Spleen (tissue), 11 donors: ENCODE data around the gene KCNK13. TPM values are rescaled to one million over a fixed set of nuclear protein-coding genes. Genes with fewer than 3 reads are reported as not detected.

ENCODE experiments used
- DNase-seq: peaks from one replicate; pipeline ENCODE4 v3.0.0-alpha.2; 2020
- H3K27ac ChIP-seq, 8 donors: fragments of 200-600 bp; sonication (generic) in 7 of 8; 1 replicate in 4 of 8; 2 replicates in 4 of 8; pipeline versions ENCODE4 v1.5.0 to v1.8.0; 2016 to 2021; ENCODE audit warnings: inconsistent platforms in 4 of 8, mild to moderate bottlenecking in 4 of 8, moderate library complexity in 1 of 8
- H3K27me3 ChIP-seq, 7 donors: fragments of 200-600 bp; sonication (generic) in 6 of 7; replicated peaks in 1 of 7; 1 replicate in 4 of 7; 2 replicates in 3 of 7; pipeline versions ENCODE4 v1.5.0 to v1.8.0; 2016 to 2021; ENCODE audit warnings: inconsistent platforms in 3 of 7, mild to moderate bottlenecking in 1 of 7
- H3K36me3 ChIP-seq, 6 donors: fragments of 200-600 bp; sonication (generic) in 5 of 6; 1 replicate in 4 of 6; 2 replicates in 2 of 6; pipeline versions ENCODE4 v1.5.0 to v1.8.0; 2016 to 2021; ENCODE audit warnings: inconsistent platforms in 2 of 6
- H3K4me1 ChIP-seq, 6 donors: fragments of 200-600 bp; sonication (generic) in 5 of 6; 1 replicate in 3 of 6; 2 replicates in 3 of 6; pipeline versions ENCODE4 v1.5.0 to v1.8.0; 2016 to 2021; ENCODE audit warnings: inconsistent platforms in 3 of 6
- H3K4me3 ChIP-seq, 8 donors: fragments of 200-600 bp; sonication (generic) in 7 of 8; 1 replicate in 4 of 8; 2 replicates in 4 of 8; pipeline versions ENCODE4 v1.5.0 to v1.8.0; 2016 to 2021; ENCODE audit warnings: inconsistent platforms in 4 of 8, mild to moderate bottlenecking in 4 of 8, moderate library complexity in 2 of 8
- H3K9me3 ChIP-seq, 8 donors: fragments of 200-600 bp; sonication (generic) in 7 of 8; 1 replicate in 4 of 8; 2 replicates in 4 of 8; pipeline versions ENCODE4 v1.5.0 to v1.8.0; 2016 to 2021; ENCODE audit warnings: inconsistent platforms in 4 of 8
- CTCF ChIP-seq, 11 experiments: fragments of 200-600 bp in 7 of 11; fragments of 450-650 bp in 4 of 11; sonication (generic) in 4 of 11; IDR thresholded peaks in 8 of 11; conservative IDR thresholded peaks in 3 of 11; 1 replicate in 7 of 11; 2 replicates in 4 of 11; pipeline versions ENCODE4 v1.4.0 to v1.8.0; 2016 to 2021; ENCODE audit warnings: antibody characterized with exemption in 11 of 11, inconsistent platforms in 4 of 11, mild to moderate bottlenecking in 1 of 11
- POLR2A ChIP-seq, 3 donors: fragments of 450-650 bp; IDR thresholded peaks; one replicate each; pipeline ENCODE4 v1.5.1; 2017; ENCODE audit warnings: antibody characterized with exemption in 3 of 3, mild to moderate bottlenecking in 1 of 3
- POLR2AphosphoS5 ChIP-seq, 3 donors: sonication (generic); formaldehyde crosslinking; IDR thresholded peaks; one replicate each; pipeline ENCODE4 v1.5.1; 2017; ENCODE audit warnings: antibody characterized with exemption in 3 of 3
- WGBS, 5 donors: extraction: QIAGEN DNeasy Blood & Tissue Kit in 3 of 5; methylation state at CpG; one replicate each; pipeline versions ENCODE4 v1.1.5 to v1.1.7; 2013 to 2018; 5-methylcytosine and 5-hydroxymethylcytosine counted together
- intact Hi-C: fragments of 100-400 bp; cut with DNase I; formaldehyde crosslinking; loops from one replicate; pipeline ENCODE4 v1.15.0; 2023; ENCODE audit warnings: low total_unique reads
- polyA plus RNA-seq, 3 donors: library from polyadenylated mRNA; stranded (reverse); fragments of 200-250 nt; gene quantifications; one replicate each; pipeline ENCODE4 v1.2.1, GENCODE V29; 2013
- total RNA-seq, 7 donors: library from RNA; depleted of rRNA in 3 of 7; stranded (reverse); fragments of >200 nt in 3 of 7; fragmentation: NEBNext Ultra II Directional in 4 of 7; extraction: Animal tissue kit (Norgen Biotek cat#: 25700) in 4 of 7; gene quantifications; one replicate each; pipeline versions ENCODE4 v1.1.0 to v1.2.1, GENCODE V29; 2016 to 2021
- donor health status: healthy with polysubstance abuse.
- donor health status: DM: no; HTN: no; CAD: no; lungs with moderate emphysema.
- donor health status: DM: no; HTN: no; CAD: no.
- donor health status: Bipolar disorder and iron deficiency.
- donor health status: healthy.
- donor health status: DM: no; HTN: no; CAD: no.
- donor health status: DM: yes; HTN: yes; CAD: no.

The KCNK13 gene
- total and polyA plus RNA-seq, 10 donors = 0.33 to 1.4 (median 0.94) TPM

GRCh38 chr14:90039253-90040010 is 22.4 kb upstream of the KCNK13 start:
- TF ChIP-seq POLR2AphosphoS5 (IDR thresholded peaks at IDR 0.05) (no peak), POLR2A (IDR thresholded peaks at IDR 0.05) (no peak), CTCF (IDR thresholded peaks at IDR 0.05 in 8 of 11, conservative IDR thresholded peaks at IDR 0.05 in 3 of 11) (no peak)
- peaks cover 0 to 100% (median 22%) of the 10 kb centered on the region in 6 donors for H3K36me3 ChIP-seq
- DNase-seq = no peak
- intact Hi-C loops = no loop called here
- no peak overlapping the region for H3K4me3 ChIP-seq
- no peak overlapping the region for H3K27ac ChIP-seq
- 92 to 97% (median 95%) methylated on average over 11 of the region's 11 CpGs for WGBS, 5 donors
- peaks cover 0 to 2% (median 0%) of the 10 kb centered on the region in 8 donors for H3K9me3 ChIP-seq
- no peaks in the 10 kb centered on the region for H3K4me1 ChIP-seq
- no peaks in the 10 kb centered on the region for H3K27me3 ChIP-seq

GRCh38 chr14:90040411-90040810 is 21.4 kb upstream of the KCNK13 start:
- H3K27ac ChIP-seq = no peak overlapping the region
- no peaks in the 10 kb centered on the region for H3K27me3 ChIP-seq
- intact Hi-C loops = no loop called here
- TF ChIP-seq POLR2A (IDR thresholded peaks at IDR 0.05) (no peak), POLR2AphosphoS5 (IDR thresholded peaks at IDR 0.05) (no peak), CTCF (IDR thresholded peaks at IDR 0.05 in 8 of 11, conservative IDR thresholded peaks at IDR 0.05 in 3 of 11) (no peak)
- H3K4me1 ChIP-seq = no peaks in the 10 kb centered on the region
- WGBS, 5 donors = 84 to 95% (median 94%) methylated on average over 3 of the region's 3 CpGs
- peaks cover 0 to 2% (median 0%) of the 10 kb centered on the region in 8 donors for H3K9me3 ChIP-seq
- DNase-seq = no peak
- no peak overlapping the region for H3K4me3 ChIP-seq
- peaks cover 0 to 100% (median 18%) of the 10 kb centered on the region in 6 donors for H3K36me3 ChIP-seq

GRCh38 chr14:90042496-90043252 is 19.1 kb upstream of the KCNK13 start:
- no peak overlapping the region for H3K4me3 ChIP-seq
- intact Hi-C loops = no loop called here
- no peaks in the 10 kb centered on the region for H3K4me1 ChIP-seq
- no peak overlapping the region for H3K27ac ChIP-seq
- no peaks in the 10 kb centered on the region for H3K27me3 ChIP-seq
- no peak for DNase-seq
- TF ChIP-seq POLR2A (IDR thresholded peaks at IDR 0.05) = no peak
- no peak for TF ChIP-seq CTCF (IDR thresholded peaks at IDR 0.05 in 8 of 11, conservative IDR thresholded peaks at IDR 0.05 in 3 of 11)
- no peak for TF ChIP-seq POLR2AphosphoS5 (IDR thresholded peaks at IDR 0.05)
- WGBS, 5 donors = 89 to 92% (median 91%) methylated on average over 9 of the region's 9 CpGs
- peaks cover 0 to 2% (median 0%) of the 10 kb centered on the region in 8 donors for H3K9me3 ChIP-seq
- H3K36me3 ChIP-seq = peaks cover 0 to 83% (median 15%) of the 10 kb centered on the region in 6 donors

- TF ChIP-seq CTCF (IDR thresholded peaks at IDR 0.05 in 8 of 11, conservative IDR thresholded peaks at IDR 0.05 in 3 of 11) = no peak
- TF ChIP-seq POLR2A (IDR thresholded peaks at IDR 0.05) = no peak
- TF ChIP-seq POLR2AphosphoS5 (IDR thresholded peaks at IDR 0.05) = no peak
- intact Hi-C loops = no loop called here
- no peak overlapping the region for H3K4me3 ChIP-seq
- H3K9me3 ChIP-seq = no peaks in the 10 kb centered on the region
- peaks cover 0 to 53% (median 15%) of the 10 kb centered on the region in 6 donors for H3K36me3 ChIP-seq
- no peak for DNase-seq
- 76 to 100% (median 83%) methylated on average over 1 to 2 of the region's 2 CpGs for WGBS, 5 donors
- H3K4me1 ChIP-seq = no peaks in the 10 kb centered on the region
- peaks cover 0 to 2% (median 0%) of the 10 kb centered on the region in 7 donors for H3K27me3 ChIP-seq
- H3K27ac ChIP-seq = no peak overlapping the region
Measured at GRCh38 chr14:90045616-90046015, 16.2 kb upstream of the KCNK13 start.
